ENCODE results near the gene EBF3.
"Not testable (repeated sequence)": the region's sequence is repeated elsewhere in the genome, so short reads cannot be mapped to it uniquely, and the experiment has no call there.

Gene EBF3

GRCh38 chr10:129929343-129930292, 34.5 kb downstream of the EBF3 start:
- no peak for DNase-seq (ENCODE audit: low spot score)

GRCh38 chr10:129927351-129928120, 36.5 kb downstream of the EBF3 start:
- no peak for DNase-seq (ENCODE audit: low spot score)

- no peak for DNase-seq (ENCODE audit: low spot score)
Measured at GRCh38 chr10:129926066-129927055, 37.7 kb downstream of the EBF3 start.

GRCh38 chr10:129924375-129925085, 39.5 kb downstream of the EBF3 start:
- no peak for DNase-seq (ENCODE audit: low spot score)

- DNase-seq (ENCODE audit: low spot score) = no peak
Measured at GRCh38 chr10:129922598-129923123, 41.4 kb downstream of the EBF3 start.

- DNase-seq (ENCODE audit: low spot score) = no peak
Measured at GRCh38 chr10:129921801-129922597, 42.1 kb downstream of the EBF3 start.

- DNase-seq (ENCODE audit: low spot score) = no peak
Measured at GRCh38 chr10:129921065-129921670, 42.9 kb downstream of the EBF3 start.

- not testable (repeated sequence) for DNase-seq (ENCODE audit: low spot score)
Measured at GRCh38 chr10:129920187-129920586, 43.9 kb downstream of the EBF3 start.

GRCh38 chr10:129919358-129919757, 44.7 kb downstream of the EBF3 start:
- no peak for DNase-seq (ENCODE audit: low spot score)

- no peak for DNase-seq (ENCODE audit: low spot score)
Measured at GRCh38 chr10:129918836-129919235, 45.2 kb downstream of the EBF3 start.

- DNase-seq (ENCODE audit: low spot score) = no peak
Measured at GRCh38 chr10:129918401-129918800, 45.7 kb downstream of the EBF3 start.

- no peak for DNase-seq (ENCODE audit: low spot score)
Measured at GRCh38 chr10:129917936-129918335, 46.1 kb downstream of the EBF3 start.

- no peak for DNase-seq (ENCODE audit: low spot score)
Measured at GRCh38 chr10:129916506-129916995, 47.5 kb downstream of the EBF3 start.

GRCh38 chr10:129915526-129916378, 48.3 kb downstream of the EBF3 start:
- no peak for DNase-seq (ENCODE audit: low spot score)

- DNase-seq (ENCODE audit: low spot score) = no peak
Measured at GRCh38 chr10:129914960-129915359, 49.1 kb downstream of the EBF3 start.

- DNase-seq (ENCODE audit: low spot score) = no peak
Measured at GRCh38 chr10:129914153-129914855, 49.8 kb downstream of the EBF3 start.

GRCh38 chr10:129912986-129913695, 50.9 kb downstream of the EBF3 start:
- DNase-seq (ENCODE audit: low spot score) = no peak

Data from kidney capillary endothelial cell (primary cell).